ENCODE results near the gene MFSD12. TPM values are rescaled to one million over a fixed set of nuclear protein-coding genes. Genes with fewer than 3 reads are reported as not detected.
A peak's percentile ranks its signal among the peaks of the same experiment; 100 is the strongest.

MFSD12 gene
- total RNA-seq, 2 experiments from 2014 or later, result 61.0 to 63.5 TPM

DNA sequence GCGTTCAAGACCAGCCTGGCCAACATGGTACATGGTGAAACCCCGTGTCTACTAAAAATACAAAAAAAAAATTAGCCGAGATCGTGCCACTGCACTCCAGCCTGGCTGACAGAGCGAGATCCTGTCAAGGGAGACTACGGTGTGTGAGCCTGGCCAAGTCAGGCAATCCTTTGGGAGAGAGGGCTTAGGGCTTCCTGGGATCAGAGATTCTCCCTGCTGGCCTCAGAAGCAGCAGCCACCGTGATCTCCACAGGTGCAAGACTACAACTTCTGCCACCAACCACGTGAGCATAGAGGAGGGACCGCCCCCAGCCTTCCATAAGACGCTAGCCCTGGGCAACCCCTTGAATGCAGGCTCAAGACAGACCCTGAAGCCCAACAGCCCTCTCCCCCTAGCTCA is 7.6 kb downstream of the MFSD12 start:
- Mint-ChIP-seq H3K9me3 (ENCODE audit: insufficient read depth) (no peaks in the 10 kb centered on the region), H3K4me1 (ENCODE audit: low read depth) (peaks cover 27% of the 10 kb centered on the region), H3K27me3 (ENCODE audit: low read depth) (no peaks in the 10 kb centered on the region), H3K36me3 (ENCODE audit: low read depth) (peaks cover 20% of the 10 kb centered on the region), H3K4me3 (no peak overlapping the region), H3K27ac (no peak overlapping the region)
- DNase-seq (no peak), ATAC-seq (no peak)
- CTCF ChIA-PET, result no interaction called here
- POLR2A ChIA-PET, result no interaction called here

DNA sequence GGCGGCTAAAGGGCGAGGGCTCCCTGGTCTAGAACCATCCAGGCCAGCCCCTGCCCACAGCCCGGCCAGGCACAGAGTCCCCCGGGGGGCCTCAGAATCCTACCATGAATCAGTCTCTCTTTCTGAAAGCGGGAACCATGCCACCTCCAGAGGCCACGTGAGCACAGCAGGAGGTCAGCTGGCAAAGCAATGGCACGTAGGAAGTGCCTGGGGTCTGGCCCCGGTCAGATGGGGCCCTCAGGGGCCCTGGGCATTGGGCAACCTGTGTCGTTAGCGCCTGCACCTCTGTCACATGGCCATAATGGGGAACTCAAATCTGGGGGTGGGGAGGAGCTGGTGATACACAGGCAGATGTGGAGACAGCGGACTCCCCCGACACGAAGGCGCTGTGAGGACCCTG is 8.8 kb downstream of the MFSD12 start:
- Mint-ChIP-seq H3K4me1 (ENCODE audit: low read depth) (peaks cover 20% of the 10 kb centered on the region), H3K9me3 (ENCODE audit: insufficient read depth) (no peaks in the 10 kb centered on the region), H3K27me3 (ENCODE audit: low read depth) (no peaks in the 10 kb centered on the region), H3K27ac (peak overlapping the region; percentile 46), H3K4me3 (no peak overlapping the region), H3K36me3 (ENCODE audit: low read depth) (peaks cover 18% of the 10 kb centered on the region)
- DNase-seq (no peak), ATAC-seq (no peak)
- ChIA-PET POLR2A (interaction anchor here (1.2 kb wide), 1 partner anchor 70 kb away, joined by 3 read pairs; no protein-coding TSS in a partner anchor), CTCF (interaction anchor here (4.7 kb wide), 1 partner anchor 9 kb away, joined by 32 read pairs; the partner anchor contains the start of gene MFSD12)

DNA sequence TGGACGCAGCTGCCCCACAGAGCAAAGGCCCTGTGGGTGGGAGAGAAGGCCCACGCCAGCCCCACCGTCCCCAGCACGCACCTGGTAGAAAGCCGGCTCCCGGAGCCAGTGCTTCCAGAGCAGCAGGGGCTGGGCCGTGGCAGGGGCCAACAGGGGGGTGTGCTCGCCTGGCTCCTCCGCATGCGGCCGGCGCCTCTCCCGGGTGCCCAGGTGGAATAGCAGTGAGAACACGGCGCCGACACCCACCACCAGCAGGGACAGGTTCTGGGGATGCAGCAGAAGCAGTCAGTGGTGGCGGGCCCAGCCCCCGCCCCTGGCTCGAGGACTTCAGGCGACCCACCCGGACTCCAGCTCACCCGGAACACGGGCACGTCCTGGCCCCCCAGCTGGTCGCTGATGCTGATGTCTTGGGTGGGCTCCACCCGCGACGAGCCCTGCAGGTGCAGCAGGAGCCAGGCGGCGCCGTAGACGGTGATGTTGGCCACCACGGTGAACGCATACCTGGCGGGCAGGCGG is 9.6 kb downstream of the MFSD12 start:
- peaks cover 16% of the 10 kb centered on the region for H3K4me1 Mint-ChIP-seq (ENCODE audit: low read depth)
- DNase-seq, result no peak
- ATAC-seq, result no peak
- H3K27ac Mint-ChIP-seq, result no peak overlapping the region
- H3K27me3 Mint-ChIP-seq (ENCODE audit: low read depth), result no peaks in the 10 kb centered on the region
- peaks cover 18% of the 10 kb centered on the region for H3K36me3 Mint-ChIP-seq (ENCODE audit: low read depth)
- no peak overlapping the region for H3K4me3 Mint-ChIP-seq
- H3K9me3 Mint-ChIP-seq (ENCODE audit: insufficient read depth), result no peaks in the 10 kb centered on the region
- ChIA-PET CTCF (interaction anchor here (1.5 to 4.7 kb wide), 2 partner anchors 9 to 10 kb away, joined by 3 to 32 read pairs; partner anchors contain the start of genes MFSD12 and TEKTIP1), POLR2A (interaction anchor here (0.5 to 1.2 kb wide), 2 partner anchors 71 to 925 kb away, joined by 3 to 4 read pairs; no protein-coding TSS in a partner anchor)

DNA sequence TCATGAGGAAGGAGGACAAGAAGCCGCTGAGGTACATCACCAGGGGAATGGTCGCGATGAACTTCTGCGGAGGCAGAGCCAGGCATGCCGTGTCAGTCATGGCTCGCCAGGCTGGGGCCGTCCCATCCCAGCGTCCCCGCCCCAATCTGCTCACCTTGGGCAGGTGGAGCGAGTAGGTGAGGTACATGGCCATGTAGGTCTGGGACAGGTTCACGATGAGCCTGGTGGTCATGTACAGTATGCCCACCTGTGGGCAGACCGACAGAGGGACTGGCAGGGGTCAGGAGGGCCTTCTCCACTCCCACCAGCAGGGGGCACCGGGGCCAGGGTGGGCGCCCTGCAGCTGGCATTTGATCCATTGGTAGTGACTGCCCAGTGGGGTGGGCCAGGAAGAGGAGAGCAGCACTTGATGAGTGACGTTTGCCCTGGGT is 10.1 kb downstream of the MFSD12 start:
- CTCF ChIA-PET, result interaction anchor here (1.5 to 4.7 kb wide), 2 partner anchors 8 to 10 kb away, joined by 3 to 32 read pairs; partner anchors contain the start of genes MFSD12 and TEKTIP1
- POLR2A ChIA-PET, result no interaction called here
- H3K4me3 Mint-ChIP-seq, result no peak overlapping the region
- no peaks in the 10 kb centered on the region for H3K9me3 Mint-ChIP-seq (ENCODE audit: insufficient read depth)
- peaks cover 13% of the 10 kb centered on the region for H3K4me1 Mint-ChIP-seq (ENCODE audit: low read depth)
- ATAC-seq (peak; percentile 34), DNase-seq (peak; percentile 52)
- no peaks in the 10 kb centered on the region for H3K27me3 Mint-ChIP-seq (ENCODE audit: low read depth)
- peaks cover 18% of the 10 kb centered on the region for H3K36me3 Mint-ChIP-seq (ENCODE audit: low read depth)
- H3K27ac Mint-ChIP-seq, result no peak overlapping the region

DNA sequence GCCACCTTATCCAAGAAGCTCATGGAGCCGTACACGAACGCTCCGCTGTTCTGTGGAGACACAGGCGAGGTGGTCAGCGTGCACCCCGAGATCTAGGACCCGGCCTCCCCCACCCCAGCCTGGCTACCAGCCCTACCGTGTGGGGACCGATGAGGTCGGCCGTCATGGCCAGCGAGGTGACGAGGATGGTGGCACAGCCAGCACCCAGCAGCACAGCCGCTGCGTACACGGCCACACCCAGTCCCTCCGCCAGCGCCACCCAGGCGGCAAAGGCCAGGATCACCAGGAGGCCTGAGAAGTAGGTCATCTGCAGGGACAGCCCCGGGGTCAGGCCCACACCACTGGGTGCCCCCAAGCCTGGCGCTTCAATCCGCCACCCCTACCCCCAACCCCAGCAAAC is 11.3 kb downstream of the MFSD12 start:
- ChIA-PET CTCF (interaction anchor here (1.7 to 4.7 kb wide), 4 partner anchors 8 to 44 kb away, joined by 3 to 32 read pairs (median 14); partner anchors contain the start of gene MFSD12), POLR2A (interaction anchor here (2.2 kb wide), 1 partner anchor 11 kb away, joined by 6 read pairs; the partner anchor contains the start of gene MFSD12)
- Mint-ChIP-seq H3K27me3 (ENCODE audit: low read depth) (no peaks in the 10 kb centered on the region), H3K36me3 (ENCODE audit: low read depth) (peaks cover 18% of the 10 kb centered on the region), H3K9me3 (ENCODE audit: insufficient read depth) (no peaks in the 10 kb centered on the region), H3K4me1 (ENCODE audit: low read depth) (peaks cover 7% of the 10 kb centered on the region), H3K4me3 (no peak overlapping the region), H3K27ac (peak overlapping the region; percentile 20)
- ATAC-seq (no peak), DNase-seq (no peak)

DNA sequence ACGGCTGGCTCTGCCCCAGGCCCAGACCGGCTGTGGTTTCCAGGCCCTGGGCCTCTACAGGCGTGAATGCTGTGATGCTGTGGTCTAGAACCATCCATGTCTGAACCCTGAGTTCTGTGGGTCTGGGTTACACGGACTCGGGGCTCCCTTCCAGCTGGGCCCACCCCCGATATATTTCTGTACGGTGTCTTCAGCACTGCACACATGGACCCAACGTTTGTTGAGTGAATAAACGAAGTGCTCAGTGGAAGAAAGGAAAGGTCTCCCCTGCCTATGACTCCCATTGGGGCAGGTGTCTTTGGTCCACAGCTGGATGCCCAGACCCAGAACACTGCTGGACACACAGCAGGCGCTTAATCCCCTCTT is 11.7 kb downstream of the MFSD12 start:
- H3K9me3 Mint-ChIP-seq (ENCODE audit: insufficient read depth), result no peaks in the 10 kb centered on the region
- ChIA-PET POLR2A (interaction anchor here (2.2 kb wide), 1 partner anchor 11 kb away, joined by 6 read pairs; the partner anchor contains the start of gene MFSD12), CTCF (interaction anchor here (1.1 to 4.7 kb wide), 8 partner anchors 9 to 595 kb away, joined by 3 to 32 read pairs (median 6); partner anchors contain the start of gene MFSD12)
- no peaks in the 10 kb centered on the region for H3K27me3 Mint-ChIP-seq (ENCODE audit: low read depth)
- DNase-seq, result no peak
- H3K4me3 Mint-ChIP-seq, result no peak overlapping the region
- H3K36me3 Mint-ChIP-seq (ENCODE audit: low read depth), result peaks cover 15% of the 10 kb centered on the region
- H3K4me1 Mint-ChIP-seq (ENCODE audit: low read depth), result peaks cover 5% of the 10 kb centered on the region
- no peak for ATAC-seq
- peak overlapping the region; percentile 20 for H3K27ac Mint-ChIP-seq

DNA sequence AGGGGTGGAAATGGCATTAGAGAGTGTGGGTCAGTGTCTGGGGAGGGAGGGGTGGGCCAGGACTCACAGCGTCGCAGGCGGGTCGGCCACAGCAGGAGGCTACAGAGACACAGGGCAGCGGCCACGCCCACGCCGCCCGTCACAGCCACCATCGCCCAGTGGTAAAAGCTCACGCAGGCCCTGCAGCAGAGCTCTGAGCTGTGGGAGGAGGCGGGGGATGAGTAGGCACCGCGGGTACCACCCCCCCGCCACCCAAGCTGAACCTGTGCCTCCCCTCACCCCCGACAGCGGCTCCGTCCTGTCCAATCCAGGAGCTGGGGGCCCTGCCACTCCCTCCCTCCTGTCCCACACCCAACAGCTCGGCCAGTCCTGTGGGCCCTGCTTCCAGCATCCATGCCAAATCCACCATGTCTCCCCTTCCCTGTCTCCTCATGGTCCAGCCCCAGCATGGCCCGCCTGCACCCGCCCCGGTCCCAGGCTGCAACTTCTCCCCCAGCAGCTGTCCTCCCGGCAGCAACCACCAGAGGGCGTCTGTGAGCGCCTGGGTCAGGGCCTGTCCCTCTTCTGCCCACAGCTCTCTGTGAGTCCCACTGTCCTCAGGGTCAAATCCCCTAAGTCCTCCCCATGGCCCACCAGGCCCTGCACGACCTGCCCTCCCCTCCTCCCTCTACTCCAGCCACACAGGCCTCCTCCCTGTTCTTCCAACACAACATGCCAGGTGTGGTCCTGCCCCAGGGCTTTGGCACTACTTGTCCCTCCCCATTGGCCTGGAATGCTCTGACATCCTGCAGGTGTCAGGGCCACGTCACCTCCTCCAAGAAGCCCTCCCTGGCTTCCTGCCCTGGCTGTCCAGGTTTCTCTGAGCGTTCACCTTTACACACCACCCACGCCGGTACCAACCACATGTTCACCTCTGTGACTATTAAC is 12.4 kb downstream of the MFSD12 start:
- ATAC-seq, result peak; percentile 69
- Mint-ChIP-seq H3K36me3 (ENCODE audit: low read depth) (peaks cover 15% of the 10 kb centered on the region), H3K27ac (peak overlapping the region; percentile 61), H3K9me3 (ENCODE audit: insufficient read depth) (no peaks in the 10 kb centered on the region), H3K4me1 (ENCODE audit: low read depth) (peaks cover 5% of the 10 kb centered on the region), H3K4me3 (no peak overlapping the region), H3K27me3 (ENCODE audit: low read depth) (no peaks in the 10 kb centered on the region)
- CTCF ChIA-PET, result interaction anchor here (0.6 to 4.7 kb wide), 13 partner anchors 9 to 595 kb away, joined by 3 to 32 read pairs (median 3); partner anchors contain the start of genes DAPK3, DOHH and MFSD12
- POLR2A ChIA-PET, result interaction anchor here (1.0 to 2.2 kb wide), 2 partner anchors 10 to 12 kb away, joined by 6 read pairs; partner anchors contain the start of gene MFSD12
- peak; percentile 82 for DNase-seq

DNA sequence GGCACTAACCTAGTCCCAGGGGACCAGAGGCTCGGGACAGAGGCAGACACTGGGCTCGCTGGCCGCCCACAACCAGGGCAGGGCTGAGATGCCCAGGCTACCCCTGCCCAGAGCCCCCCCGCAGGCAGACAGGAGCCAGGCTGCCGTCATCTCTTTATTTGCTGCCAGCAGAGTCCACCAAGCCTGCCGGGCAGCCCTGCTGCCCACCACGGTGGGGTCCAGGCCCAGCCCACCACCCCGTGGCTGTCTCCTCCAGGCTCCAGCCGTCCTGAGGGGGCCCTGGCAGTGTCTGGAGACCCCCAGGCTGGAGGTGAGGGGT is 13.4 kb downstream of the MFSD12 start:
- POLR2A ChIA-PET, result no interaction called here
- Mint-ChIP-seq H3K27me3 (ENCODE audit: low read depth) (no peaks in the 10 kb centered on the region), H3K4me1 (ENCODE audit: low read depth) (peaks cover 5% of the 10 kb centered on the region), H3K4me3 (no peak overlapping the region), H3K9me3 (ENCODE audit: insufficient read depth) (no peaks in the 10 kb centered on the region), H3K27ac (no peak overlapping the region), H3K36me3 (ENCODE audit: low read depth) (peaks cover 22% of the 10 kb centered on the region)
- CTCF ChIA-PET, result interaction anchor here (3.1 kb wide), 1 partner anchor 10 kb away, joined by 22 read pairs; no protein-coding TSS in a partner anchor
- ATAC-seq (no peak), DNase-seq (no peak)

DNA sequence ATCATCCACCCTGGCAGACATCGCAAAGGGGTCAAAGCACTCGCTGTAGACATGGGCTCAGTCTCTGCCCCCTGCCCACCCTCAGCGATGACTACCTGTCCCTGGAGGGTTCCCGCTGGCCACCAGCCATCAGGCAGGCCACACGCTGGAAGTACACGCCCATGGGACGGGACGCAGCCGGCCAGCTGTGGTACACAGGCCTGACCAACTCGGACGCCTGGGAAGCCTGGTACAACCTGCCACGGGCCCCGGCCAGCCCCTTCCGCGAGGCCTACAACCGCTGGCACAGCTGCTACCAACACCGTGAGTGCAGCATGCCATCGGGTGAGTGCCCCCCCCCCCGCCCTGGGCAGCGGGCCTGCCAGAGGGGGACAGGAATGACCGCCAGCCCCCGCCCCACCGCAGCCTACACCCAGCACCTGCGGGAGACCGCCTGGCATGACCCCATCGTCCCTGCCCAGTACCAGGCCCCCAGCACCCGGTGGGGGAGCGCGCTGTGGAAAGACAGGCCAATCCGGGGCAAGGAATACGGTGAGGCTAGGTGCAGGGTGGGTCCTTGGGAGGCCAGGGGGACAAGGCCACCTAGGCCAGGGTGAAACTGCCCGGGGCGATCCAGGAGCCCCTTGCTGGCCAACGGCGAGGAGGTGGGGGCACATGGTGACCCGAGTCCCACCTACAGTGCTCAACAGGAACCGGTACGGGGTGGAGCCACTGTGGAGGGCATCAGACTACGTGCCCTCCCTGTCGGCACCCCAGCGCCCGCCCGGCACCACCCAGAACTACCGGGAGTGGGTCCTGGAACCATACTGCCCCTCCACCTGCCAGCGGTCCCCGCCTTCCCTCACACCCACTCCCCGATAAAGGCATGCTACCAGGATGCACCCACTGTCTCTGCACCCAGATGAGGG is 14.0 kb downstream of the MFSD12 start:
- Mint-ChIP-seq H3K9me3 (ENCODE audit: insufficient read depth) (no peaks in the 10 kb centered on the region), H3K4me3 (no peak overlapping the region), H3K27ac (no peak overlapping the region), H3K27me3 (ENCODE audit: low read depth) (no peaks in the 10 kb centered on the region), H3K4me1 (ENCODE audit: low read depth) (peaks cover 5% of the 10 kb centered on the region), H3K36me3 (ENCODE audit: low read depth) (peaks cover 24% of the 10 kb centered on the region)
- CTCF ChIA-PET, result interaction anchor here (3.1 kb wide), 1 partner anchor 11 kb away, joined by 22 read pairs; no protein-coding TSS in a partner anchor
- DNase-seq, result no peak
- POLR2A ChIA-PET, result no interaction called here
- ATAC-seq, result no peak

DNA sequence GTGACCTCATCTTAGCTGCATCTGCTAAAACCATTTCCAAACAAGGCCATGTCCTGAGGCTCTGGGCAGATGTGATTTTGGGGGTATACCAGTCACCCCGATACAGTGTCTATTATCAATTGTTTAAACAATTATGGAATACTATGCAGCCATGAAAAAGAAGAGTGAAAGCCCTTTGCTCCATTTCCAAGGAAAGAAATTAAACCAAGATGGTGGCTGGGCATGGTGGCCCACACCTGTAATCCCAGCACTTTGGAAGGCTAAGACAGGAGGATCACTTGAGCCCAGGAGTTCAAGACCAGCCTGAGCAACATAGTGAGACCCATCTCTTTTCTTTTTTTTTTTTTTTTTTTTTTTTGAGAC is 17.6 kb downstream of the MFSD12 start:
- Mint-ChIP-seq H3K36me3 (ENCODE audit: low read depth) (peaks cover 32% of the 10 kb centered on the region), H3K9me3 (ENCODE audit: insufficient read depth) (no peaks in the 10 kb centered on the region), H3K4me3 (no peak overlapping the region), H3K27ac (no peak overlapping the region), H3K4me1 (ENCODE audit: low read depth) (no peaks in the 10 kb centered on the region), H3K27me3 (ENCODE audit: low read depth) (no peaks in the 10 kb centered on the region)
- no peak for ATAC-seq
- no peak for DNase-seq
- ChIA-PET POLR2A (no interaction called here), CTCF (no interaction called here)
